AG08396 (cell line): ENCODE data around the gene ASS1.
"Not testable (repeated sequence)": the region's sequence is repeated elsewhere in the genome, so short reads cannot be mapped to it uniquely, and the experiment has no call there.

Source experiments
- DNase-seq: peaks from one replicate; pipeline ENCODE4 v3.0.0; 2012; ENCODE audit warnings: low spot score, mixed read lengths

ASS1 gene

DNA sequence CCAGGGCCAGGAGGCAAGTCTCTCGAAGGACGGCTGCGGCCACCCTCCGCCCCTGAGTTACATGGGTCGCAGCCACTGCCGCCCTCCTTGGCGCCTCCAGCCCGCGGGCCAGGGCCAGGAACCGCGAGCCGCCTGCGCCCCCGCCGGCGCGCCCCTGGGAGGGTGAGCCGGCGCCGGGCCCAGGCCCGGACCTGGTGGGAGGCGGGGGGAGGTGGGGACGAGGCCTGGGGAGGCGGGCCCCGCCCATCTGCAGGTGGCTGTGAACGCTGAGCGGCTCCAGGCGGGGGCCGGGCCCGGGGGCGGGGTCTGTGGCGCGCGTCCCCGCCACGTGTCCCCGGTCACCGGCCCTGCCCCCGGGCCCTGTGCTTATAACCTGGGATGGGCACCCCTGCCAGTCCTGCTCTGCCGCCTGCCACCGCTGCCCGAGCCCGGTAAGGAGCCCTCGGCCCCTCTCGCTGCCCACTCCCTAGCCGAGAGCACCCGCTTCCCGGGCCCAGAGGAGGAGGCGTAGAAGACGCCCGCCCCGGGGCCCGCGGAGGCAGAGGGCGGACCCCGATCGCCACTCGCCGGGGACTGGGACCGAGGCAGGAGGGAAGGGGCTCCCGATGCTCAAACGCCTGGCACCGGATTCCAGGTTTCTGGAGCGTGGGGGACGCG, at the start of gene ASS1:
Gene ASS1, plus strand, starts transcription at position 397 of the 657 bp plus-strand sequence. CDS start 7,268 bp downstream, outside the sequence.
- DNase-seq, result peak; percentile 67

DNA sequence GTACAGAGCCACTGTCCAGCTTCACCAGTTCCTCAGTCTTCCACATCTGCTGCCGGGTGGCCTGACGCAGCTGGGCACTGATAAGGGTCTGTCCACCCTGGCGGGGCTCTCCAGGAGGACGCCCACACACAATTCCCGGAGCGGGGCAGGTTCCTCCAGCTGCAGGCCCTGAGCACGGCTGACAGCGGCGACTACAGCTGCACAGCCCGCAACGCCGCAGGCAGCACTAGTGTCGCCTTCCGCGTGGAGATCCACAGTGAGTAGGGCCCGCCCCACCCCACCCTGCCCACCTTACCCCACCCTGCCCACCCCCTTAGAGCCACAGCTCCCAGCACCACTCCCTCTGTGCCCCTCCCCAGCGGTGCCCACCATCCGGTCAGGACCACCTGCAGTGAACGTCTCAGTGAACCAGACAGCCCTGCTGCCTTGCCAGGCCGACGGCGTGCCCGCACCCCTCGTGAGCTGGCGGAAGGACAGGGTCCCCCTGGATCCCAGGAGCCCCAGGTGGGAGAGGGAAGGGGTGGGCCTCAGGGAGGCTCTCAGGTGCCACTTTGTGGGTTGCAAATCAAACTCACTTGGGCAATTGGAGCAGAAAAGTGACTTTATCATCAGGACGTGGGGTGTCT, 48.8 kb upstream of the ASS1 start:
- no peak for DNase-seq

DNA sequence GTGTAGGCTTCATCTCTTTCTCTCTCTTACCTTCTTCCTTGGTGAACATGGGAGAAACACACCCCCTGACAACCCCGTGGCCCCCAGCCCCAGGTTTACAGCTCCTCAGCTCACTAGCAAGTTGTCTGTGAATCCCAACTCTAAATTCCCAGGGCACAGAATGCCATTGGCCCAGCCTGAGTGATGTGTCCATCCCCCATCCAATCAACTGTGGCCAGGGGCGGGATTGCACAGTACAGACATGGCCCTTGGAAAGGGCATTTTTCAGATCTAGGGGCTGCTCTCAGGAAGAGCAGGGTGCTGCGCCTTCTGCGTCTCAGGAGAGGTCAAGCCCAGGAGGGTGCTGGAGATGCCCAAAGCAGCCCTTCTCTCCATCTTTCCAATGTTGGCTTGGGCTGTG, 48.2 kb upstream of the ASS1 start:
- no peak for DNase-seq

DNA sequence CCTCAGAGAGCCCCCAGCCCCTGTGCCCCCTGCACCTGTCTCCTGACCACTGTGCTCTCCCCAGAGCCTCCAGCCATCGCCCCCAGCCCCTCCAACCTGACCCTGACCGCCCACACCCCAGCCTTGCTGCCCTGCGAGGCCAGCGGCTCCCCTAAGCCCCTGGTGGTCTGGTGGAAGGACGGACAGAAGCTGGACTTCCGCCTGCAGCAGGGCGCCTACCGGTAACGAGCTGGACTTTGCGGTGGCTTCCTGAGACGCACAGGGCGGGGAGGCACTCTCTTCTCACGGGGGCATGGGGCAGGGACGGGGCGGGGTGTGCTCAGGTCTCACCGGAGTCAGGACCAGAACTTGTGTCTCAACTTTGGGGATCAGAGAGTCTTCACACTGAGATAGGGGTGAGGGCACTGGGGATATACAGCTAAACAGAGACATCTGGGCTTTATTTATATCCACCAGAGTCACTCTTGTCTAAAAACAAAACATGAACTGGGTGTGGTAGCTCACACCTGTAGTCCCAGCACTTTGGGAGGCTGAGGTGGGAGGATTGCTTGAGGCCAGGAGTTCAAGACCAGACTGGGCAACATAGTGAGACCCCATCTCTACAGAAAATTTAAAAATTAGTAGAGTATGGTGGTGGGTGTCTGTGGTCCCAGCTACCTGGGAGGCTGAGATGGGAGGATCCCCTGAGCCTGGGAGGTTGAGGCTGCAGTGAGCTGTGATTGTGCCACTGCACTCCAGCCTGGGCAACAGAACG, 46.1 kb upstream of the ASS1 start:
- DNase-seq, result no peak

DNA sequence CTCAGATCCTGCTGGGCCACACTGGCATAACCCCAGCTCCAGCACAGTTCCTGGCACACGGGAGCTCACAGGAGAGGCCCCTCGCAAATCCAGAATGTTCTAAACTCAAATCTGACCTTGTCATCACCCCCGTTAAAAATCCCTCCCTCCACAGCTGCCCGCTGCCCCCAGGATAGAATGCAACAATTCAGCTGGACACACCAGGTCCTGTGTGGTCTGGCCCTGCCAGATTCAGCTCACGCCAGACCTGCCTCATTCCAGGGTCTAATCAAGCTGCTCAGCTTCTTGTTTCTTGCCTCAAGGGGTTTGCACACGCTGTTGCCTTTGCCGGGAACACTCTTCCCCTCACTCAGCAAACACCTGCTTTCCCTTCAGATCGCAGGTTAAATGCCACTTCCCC, 45.0 kb upstream of the ASS1 start:
- DNase-seq, result no peak

DNA sequence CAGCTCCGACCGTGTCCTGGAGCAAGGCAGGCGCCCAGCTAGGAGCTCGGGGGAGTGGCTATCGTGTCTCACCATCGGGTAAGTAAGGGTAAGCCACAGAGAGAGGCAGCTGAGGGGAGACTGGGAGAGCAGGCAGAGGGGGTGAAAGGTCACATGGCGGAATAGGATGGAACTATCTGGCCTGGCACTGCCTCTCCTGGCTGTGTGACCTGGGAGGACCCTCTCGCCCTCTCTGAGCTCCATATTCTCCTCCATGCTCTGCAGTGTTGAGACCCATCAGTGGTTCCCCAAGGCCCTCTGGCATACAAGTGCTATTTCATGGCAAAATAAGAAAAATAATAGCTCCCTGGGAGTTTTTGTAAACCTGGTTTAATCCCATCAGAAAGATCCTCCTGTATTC, 43.9 kb upstream of the ASS1 start:
- DNase-seq, result no peak

DNA sequence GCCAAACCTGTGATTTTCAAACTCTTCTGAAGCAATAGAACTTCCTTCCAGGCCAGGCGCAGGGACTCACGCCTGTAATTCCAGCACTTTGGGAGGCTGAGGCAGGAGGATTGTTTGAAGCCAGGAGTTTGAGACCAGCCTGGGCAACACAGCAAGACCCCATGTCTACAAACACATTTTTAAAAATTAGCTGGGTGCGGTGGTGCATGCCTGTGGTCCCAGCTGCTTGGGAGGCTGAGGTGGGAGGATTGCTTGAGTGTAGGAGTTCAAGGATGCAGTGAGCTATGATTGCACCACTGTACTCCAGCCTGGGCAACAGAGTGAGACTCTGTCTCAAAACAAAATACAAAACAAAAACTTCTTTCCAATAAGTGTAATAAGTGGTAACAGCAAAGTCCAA, 43.0 kb upstream of the ASS1 start:
- not testable (repeated sequence) for DNase-seq

DNA sequence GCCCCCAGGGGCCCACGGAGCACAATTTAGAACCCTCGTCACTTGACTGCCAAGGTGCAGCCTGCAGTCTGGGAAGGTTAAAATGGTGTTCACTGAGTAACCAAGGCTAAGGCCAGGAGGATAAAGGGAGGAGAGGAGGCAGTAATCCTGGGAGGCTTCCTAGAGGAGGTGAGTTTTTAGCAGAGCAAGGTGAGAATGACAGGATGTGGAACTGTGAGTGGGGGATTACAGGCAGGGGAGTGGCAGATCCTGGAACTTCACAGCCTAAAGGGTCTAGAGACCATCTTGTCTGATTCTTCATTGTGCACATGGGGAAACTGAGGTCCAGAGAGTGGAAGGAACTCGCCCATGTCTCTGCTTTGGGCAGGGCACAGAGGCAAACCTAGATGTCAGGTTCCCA, 42.5 kb upstream of the ASS1 start:
- no peak for DNase-seq

DNA sequence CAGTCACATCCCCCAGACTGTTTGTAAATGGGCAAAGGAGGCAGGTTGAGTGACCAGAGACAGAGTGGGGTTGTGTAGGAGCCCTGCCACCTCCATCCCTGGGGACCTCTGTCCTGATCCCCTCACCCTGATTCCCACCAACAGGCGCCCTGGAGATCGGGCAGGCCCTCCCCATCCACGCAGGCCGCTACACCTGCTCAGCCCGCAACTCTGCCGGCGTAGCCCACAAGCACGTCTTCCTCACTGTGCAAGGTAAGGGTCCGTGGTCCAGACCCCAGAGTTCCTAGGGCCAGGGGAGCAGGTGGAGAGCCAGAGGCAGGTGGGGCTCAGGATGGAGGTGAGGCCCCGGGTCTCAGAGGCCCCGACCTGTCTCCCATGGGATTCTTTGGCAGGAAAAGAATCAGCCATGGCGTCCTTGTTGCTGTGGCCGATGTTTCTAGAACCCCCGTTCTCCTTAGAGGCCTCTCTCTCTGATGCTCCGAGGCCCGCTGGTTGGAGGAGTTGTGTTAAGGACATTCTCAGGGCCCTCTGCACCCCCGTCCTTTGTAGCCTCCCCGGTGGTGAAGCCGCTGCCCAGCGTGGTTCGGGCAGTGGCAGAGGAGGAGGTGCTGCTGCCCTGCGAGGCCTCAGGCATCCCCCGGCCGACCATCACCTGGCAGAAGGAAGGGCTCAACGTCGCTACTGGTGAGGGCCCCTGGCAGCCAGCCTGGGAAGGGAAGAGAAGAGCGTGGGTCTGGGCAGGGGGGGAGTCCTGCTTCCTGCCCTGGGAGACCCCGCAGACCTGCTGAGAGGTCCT, 41.9 kb upstream of the ASS1 start:
- no peak for DNase-seq

DNA sequence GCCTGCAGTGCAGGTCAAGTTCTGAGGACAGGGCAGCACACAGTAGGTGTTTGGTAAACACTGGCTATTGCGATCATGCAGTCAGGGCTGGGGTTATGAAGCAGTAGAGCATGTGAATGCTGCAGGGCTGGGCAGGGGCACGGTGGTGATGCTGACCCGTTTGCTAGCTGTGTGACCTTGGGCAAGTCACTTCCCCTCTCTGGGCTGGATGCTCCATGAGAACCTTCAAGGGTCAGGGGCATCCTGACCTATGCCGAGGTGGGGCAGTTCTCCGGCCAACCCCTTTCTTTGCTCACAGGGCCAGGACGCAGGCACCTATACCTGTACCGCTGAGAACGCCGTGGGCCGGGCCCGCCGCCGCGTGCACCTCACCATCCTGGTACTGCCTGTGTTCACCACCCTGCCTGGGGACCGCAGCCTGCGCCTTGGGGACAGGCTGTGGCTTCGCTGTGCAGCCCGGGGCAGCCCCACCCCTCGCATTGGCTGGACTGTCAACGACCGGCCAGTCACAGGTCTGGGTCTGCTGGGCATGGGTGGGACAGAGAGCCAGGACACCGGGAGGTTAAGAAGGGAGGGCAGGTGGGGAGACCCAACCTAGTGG, 39.0 kb upstream of the ASS1 start:
- no peak for DNase-seq

DNA sequence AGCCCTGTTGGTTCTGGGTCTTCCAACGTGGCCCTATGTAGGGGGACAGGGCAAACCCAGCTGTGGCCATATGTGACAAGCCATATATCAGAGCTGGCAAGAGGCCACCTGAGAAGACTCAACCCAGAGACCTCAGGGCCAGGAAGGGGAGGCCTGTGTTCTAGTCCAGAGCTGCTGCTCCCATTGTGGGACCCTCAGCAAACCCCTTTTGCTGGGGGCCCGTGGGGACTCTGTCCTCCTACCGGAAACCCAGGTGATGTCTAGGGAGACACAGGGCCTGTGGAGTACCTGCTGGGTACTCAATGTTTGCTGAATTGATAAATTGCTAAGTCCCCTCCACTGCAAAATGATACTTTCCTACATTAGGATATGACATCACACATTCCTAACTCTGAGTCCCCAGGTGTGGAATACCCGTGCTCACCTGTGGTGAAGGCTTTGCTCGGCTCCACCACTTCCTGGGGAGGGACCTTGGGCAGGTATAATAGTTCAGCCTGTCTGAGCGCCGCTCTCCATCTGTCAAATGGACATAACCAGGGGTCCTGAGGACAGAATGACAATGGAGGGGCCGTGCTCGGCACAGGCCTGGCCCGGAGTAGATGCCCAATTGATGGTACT, 38.4 kb upstream of the ASS1 start:
- DNase-seq, result no peak

DNA sequence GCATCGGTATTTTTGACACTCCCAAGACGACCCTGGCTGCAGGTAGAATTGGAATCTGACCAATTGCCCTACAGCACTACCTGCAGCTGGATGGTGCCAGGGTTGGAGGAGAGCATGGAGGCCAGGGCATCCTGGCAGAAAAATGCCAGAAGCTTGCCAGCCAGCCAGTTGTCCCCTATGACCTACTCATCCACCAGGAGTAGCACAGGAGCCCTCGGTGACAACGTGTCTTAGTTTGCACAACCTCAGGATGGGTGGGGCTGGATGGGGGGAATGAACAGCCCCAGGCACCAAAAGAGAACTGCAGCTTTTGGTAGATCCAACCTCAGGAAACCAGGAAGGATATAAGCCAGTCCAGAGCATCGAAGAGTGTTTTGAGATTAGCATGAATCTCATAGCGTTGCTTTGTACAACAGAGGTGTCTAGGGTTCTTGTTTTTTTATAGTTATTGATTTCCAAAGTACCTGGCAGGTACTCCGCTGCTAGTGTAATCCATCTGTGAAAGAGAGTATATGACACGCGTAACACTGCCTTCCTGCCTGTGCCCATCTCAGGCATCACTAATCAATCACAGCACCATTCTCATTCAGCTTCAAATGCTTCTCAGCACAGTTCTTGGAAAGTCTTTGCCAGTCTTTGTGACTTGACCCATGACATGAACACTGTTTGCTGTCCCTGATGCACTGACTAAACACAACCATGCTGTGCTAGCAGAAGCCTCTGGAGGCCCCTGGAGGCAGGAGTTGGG, 36.7 kb upstream of the ASS1 start:
- DNase-seq, result no peak

DNA sequence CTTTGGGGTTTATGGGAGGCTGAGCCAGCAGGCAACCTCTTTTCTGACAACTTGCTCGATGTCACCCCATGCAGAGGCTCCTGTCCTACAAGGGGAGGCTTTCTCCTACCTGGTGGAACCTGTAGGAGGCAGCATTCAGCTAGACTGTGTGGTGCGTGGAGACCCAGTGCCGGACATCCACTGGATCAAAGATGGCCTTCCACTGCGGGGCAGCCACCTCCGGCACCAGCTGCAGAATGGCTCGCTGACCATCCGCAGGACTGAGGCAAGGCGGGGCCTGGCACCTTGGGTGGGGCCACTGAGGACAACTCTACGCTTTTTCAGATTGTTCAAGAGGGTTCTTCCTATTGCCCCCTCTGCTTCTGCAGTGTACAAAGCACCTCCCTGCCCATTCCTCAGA, 36.1 kb upstream of the ASS1 start:
- DNase-seq, result no peak

DNA sequence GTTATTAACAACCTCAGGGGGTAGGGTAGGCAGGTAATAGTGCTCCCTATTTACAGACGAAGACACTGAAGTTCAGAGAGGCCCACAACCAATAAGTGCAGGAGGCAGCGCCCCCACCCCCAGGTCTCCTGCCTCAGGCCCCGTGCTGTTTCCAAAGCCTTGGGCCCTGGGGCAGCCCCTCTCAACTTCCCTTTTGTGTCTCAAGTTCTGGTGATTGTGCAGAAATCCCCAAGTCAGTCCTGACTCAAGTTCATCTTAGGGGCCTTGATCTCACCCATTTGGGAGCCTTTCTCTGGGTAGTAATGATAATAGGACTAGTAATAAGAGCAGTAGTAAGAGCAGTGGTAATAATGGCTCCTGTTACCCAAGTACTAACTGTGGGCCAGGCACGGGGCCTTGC, 35.5 kb upstream of the ASS1 start:
- no peak for DNase-seq

DNA sequence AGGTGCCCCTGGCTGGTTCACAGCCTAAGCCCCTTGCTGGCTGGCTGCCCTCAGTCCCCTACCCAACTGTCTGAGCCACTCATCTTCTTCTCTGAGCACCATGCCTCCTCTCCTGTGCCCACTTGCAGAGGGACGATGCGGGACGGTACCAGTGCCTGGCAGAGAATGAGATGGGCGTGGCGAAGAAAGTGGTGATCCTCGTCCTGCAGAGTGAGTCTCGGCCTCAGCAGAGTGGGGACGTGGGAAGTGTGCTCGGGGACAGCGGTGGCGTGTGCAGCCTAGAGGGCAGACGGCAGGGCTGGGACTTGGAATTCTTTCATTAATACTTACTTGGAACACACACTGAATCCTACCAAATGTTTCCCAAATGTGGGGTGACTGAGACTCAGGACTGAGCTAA, 34.3 kb upstream of the ASS1 start:
- no peak for DNase-seq

DNA sequence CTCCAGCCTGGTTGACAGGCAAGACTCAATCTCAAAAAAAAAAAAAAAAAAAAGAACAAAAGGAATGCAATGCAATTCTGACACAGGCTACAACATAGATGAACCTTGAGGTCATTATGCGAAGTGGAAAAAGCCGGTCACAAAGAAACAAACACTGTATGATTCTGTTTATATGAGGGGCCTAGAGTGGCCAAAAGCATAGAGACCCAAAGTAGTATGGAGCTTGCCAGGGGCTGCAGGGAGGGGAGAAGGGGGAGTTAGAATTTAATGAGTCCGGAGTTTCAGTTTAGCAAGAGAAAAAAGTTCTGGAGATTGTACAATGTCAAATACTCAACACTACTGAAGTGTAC, 33.2 kb upstream of the ASS1 start:
- no peak for DNase-seq

DNA sequence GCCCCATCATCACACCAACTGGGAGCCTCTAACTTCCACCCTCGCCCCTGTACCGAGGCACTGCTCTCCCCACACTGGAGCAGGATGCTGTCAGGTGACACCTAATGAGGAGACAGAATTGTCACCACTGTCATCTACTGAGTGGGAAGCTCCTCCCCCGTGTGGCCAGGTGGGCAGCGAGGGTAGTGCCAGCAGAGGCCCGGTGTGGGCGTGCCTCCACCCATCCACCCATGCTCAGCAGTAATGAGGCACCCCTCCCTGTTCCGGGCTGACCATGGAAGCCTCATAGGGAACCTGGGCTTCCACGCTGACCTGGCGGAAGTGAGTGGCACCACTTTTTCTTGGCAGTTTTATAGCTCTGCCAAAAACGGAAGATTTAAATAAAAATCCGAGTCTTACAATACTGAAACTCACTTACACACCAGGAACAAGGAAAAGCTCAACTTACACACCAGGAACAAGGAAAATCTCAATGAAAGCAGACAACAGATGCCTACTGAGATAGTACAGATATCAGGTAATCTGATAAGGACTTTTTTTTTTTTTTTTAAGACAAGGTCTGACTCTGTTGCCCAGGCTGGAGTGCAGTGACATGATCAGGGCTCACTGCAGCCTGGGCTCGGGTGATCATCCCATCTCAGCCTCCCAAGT, 30.6 kb upstream of the ASS1 start:
- DNase-seq, result no peak

DNA sequence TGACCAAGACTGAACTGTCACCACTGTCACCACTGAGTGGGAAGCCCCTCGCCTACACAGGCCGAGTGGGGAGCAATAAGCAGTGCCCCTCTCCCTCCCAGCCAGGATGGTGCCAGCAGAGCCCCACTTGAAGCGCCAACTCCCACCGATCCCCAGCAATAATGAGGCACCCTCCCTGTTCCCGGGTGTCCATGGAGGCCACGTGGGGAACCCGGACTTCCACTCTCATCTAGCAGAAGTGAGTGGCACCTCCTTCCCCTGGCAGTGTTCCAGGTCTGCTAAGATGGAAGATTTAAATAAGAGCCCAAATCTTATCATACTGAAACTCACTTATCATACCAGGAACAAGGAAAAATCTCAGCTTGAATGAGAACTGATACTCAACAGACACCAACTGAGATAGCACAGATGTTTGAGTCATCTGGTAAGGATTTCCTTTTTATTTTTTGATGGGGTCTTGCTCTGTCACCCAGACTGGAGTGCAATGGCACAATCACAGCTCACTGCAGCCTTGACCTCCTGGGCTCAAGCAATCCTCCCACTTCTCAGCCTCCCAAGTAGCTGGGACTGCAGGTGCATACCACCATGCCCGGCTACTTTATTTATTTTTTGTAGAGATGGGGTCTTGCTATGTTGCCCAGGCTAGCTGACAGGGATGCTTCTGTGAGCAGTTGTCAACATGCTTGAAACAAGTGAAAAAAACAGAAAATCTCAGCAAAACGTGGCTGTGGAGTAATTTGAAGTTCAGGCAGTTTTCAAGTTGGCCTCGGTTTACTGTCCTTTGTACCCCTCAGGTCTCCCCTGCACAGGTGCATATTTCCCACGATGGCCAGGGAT, 29.6 kb upstream of the ASS1 start:
- DNase-seq, result no peak

DNA sequence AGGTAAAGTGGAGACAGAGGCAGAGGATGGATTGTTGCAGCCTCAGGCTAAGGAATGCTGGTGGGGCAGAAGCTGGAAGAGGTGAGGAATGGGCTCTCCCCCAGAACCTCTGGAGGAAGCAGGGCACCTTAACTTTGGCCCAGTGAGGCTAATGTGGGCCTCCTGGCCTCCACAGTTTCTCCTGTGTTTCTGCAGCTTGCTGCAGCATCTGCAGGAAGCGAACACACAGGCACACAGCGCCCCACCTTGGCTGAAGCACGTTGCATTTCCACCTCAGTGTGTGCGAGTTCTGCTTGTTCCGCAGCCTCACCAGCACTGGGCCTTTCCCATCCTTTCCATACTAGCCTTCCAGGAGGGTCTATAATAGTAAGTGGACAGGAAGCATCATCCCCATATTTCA, 27.2 kb upstream of the ASS1 start:
- DNase-seq, result no peak

DNA sequence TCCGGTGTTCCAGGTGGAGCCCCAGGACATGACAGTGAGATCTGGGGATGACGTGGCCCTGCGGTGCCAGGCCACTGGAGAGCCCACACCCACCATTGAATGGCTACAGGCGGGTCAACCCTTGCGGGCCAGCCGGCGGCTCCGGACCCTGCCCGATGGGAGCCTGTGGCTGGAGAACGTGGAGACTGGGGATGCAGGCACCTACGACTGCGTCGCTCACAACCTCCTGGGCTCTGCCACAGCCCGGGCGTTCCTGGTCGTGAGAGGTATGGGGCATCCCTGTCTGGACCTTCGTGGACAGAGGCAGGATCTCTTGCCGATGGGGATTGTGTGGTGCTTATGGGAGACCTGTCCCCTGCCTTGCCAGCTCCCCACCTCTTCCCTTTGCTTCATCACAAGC, 26.0 kb upstream of the ASS1 start:
- no peak for DNase-seq
